HG02759 (cell line): Measurements from ENCODE around the gene ADAMTS19.
A peak's percentile ranks its signal among the peaks of the same experiment; 100 is the strongest.

ENCODE experiments used
- ATAC-seq: cut with Tn5 transposase; IDR thresholded peaks from one replicate; pipeline ENCODE4 v1.9.1; 2021; ENCODE audit warnings: mild to moderate bottlenecking, moderate library complexity; ENCODE audit not compliant: unreplicated experiment

Gene ADAMTS19

GRCh38 chr5:129661366-129662035, 201.4 kb downstream of the ADAMTS19 start:
- ATAC-seq, result no peak

GRCh38 chr5:129664336-129664937, 204.3 kb downstream of the ADAMTS19 start:
- ATAC-seq, result peak; percentile 69

DNA sequence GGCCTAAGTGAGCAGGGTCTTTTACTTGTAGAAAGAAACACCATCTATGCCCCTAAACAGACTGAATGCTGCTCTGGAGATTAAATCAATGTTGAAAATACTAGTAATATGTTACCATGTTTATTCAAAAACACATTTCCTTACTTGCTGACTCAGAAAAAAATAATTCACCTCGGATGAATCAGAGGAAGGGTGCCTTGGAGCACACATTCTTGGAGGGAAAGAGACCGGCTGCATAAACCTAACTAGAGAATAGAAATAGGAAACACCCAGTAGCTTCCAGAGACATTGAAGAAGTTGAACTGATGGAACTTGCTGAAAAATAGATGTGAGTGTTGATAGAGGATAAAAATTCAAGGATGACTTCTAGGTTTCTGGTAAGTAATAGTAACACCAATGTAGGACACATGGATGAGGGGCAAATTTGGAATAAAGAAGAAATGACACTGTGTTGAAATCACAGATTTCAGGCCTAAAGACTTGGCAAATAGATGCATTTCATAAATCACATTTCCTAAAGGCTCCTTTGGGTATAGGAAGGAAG, 210.9 kb downstream of the ADAMTS19 start:
- ATAC-seq, result no peak

DNA sequence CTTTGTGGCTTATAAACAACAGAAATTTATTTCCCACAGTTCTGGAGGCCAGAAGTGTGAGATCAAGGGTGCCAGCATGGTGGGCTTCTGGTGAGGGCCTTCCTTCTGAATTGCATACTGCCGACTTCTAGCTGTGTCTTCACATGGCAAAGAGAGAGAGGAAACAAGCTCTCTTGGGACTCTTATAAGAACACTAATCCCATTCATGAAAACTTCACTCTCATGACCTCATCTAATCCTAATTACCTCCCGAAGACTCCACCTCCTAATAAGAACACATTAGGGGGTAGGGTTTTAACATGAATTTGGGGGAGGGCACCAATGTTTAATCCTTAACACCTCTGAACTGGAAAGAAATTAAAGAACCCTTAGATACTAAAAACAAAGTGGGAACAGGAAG, 211.9 kb downstream of the ADAMTS19 start:
- no peak for ATAC-seq

DNA sequence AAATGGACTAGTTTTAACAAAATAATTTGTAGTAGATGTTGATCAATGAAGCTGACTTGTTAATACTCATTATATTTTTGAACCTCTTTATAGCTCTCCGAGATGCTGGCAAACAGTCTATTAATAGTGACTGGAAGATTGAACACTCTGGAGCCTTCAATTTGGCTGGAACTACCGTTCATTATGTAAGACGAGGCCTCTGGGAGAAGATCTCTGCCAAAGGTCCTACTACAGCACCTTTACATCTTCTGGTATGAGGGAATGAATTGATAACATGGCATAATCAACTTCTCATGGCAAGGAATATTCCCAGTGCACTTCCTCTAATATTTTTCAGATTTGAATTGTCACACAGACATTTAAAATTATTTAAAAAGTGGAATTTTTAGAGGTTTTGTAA, 219.6 kb downstream of the ADAMTS19 start:
- ATAC-seq, result no peak

- no peak for ATAC-seq
These were observed 227.8 kb downstream of the ADAMTS19 start for GRCh38 chr5:129687941-129688340.

DNA sequence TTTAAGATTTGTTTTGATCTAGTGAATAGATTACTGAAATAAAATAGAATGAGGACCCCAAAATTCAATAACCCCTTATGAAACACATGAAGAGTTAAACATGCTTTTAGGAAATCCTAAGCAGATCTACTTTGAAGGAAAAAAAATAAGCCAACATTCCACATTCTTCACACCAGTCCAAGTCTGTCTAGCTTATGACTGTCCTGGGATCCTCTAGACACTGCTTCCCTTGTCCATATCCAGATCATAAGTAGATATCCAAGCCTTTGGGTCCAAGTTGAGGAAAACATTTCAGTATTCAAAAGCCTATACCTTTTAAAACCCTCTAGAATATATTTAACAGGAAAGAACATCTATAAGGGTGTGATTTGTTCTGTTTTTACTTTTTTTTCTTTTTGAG, 228.9 kb downstream of the ADAMTS19 start:
- no peak for ATAC-seq

DNA sequence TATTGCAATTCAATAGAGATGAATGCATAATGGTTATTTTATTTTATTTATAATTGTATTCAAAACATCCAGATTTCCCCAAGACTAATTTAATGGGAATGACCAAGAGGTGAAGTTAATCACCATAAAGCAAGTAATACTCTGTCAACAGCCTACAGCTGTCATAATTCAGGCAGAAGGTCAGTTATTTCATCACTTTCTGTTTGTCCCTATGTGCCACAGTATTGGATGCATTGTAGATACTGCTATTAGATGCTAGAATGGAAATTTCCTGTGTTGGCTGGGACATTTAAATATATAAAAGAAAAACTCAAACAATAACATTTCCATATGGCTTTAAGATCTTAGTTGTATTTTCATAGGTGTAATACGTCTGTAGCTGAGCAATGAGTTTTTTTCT, 231.1 kb downstream of the ADAMTS19 start:
- no peak for ATAC-seq

DNA sequence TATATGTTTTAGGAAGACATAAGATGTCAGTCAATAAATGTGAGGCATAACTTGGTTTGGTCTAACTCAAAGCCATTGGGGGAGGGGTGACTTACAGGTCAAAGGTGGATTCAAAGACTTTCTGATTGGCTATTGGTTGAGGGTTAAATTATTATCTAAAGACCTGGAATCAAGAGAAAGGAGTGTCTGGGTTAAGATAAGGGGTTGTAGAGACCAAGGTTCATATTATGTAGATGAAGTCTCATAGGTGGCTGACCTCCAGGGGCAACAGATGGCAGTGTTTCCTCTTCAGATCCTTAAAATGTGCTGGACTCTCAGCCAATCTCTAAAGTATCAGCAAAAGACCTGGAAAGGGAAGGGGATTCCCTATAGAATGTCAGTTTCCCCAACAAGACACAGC, 236.5 kb downstream of the ADAMTS19 start:
- ATAC-seq, result no peak

GRCh38 chr5:129698661-129699060, 238.6 kb downstream of the ADAMTS19 start:
- no peak for ATAC-seq

- no peak for ATAC-seq
These were observed 256.1 kb downstream of the ADAMTS19 start for GRCh38 chr5:129716235-129716634.

- no peak for ATAC-seq
These were observed 256.6 kb downstream of the ADAMTS19 start for GRCh38 chr5:129716651-129717050.

- ATAC-seq, result no peak
These were observed 257.7 kb downstream of the ADAMTS19 start for GRCh38 chr5:129717751-129718310.

DNA sequence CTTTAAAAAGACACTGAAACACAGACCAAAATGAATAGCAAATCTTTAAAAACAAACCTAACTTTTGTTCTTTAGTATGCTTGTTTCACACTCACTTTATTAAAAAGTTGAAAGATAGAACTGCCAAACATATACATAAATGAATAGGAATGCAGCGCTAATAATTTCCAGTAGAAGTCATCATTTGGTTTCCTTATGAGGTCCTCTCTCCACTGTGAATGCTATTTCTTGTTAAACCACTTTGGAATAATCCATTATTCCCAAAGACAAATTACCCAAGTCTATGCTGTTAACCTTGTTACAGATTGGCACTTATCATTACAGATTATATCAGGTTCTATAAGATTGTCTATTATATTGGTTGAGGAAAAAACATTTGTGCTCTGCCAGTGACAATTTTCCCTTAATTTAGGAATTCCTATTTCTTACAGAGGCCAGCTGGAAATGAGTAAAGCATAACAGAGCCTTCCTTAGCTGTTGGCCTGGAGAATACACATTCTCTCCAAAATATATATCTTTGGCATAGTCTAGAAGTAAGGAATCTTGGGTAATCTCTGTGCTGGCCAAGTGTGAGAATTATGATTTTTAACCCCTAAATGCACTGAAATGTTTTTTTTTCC, 258.5 kb downstream of the ADAMTS19 start:
- no peak for ATAC-seq

- ATAC-seq, result no peak
These were observed 264.1 kb downstream of the ADAMTS19 start for GRCh38 chr5:129724222-129724621.

GRCh38 chr5:129724647-129725046, 264.5 kb downstream of the ADAMTS19 start:
- no peak for ATAC-seq

DNA sequence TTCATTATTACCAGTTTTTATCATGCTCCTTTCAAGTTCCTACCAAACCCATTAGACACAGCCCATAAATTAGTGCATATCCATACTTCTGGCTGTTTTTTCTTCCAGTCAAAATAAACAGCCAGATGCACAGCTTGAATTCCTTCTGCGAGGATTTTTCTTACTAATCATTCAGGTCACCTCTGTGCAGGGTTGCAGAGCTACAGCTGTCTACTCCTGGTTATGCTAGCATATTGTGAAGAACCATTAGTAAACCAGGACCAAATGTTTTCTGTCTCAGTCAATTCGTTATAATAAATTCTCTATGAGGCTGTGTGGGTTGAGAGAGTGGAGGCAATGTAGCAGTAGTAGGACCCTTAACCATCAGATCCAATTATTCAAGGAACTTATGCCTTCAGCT, 279.7 kb downstream of the ADAMTS19 start:
- no peak for ATAC-seq

GRCh38 chr5:129743541-129744187, 283.6 kb downstream of the ADAMTS19 start:
- ATAC-seq, result no peak

GRCh38 chr5:129745997-129746396, 285.9 kb downstream of the ADAMTS19 start:
- ATAC-seq, result no peak

DNA sequence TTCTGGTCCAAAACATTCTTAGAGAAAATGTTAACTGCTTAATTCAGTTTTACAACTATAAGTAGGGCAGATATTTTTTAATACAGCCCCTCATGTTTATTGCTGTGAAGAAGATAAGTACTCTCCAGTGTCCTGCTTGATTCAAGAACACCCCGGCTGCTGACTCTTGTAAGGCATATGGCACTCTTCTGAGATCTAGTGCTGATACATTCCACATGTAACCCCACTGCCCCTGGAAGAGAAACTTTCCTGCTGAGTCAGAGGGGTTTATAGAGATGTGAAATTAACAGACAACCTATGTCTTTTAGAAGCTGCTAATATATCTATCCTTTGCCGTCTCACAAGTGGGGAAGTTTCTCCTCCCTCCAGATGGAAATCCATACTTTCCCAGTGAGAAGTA, 286.8 kb downstream of the ADAMTS19 start:
- no peak for ATAC-seq
